GM19452 (cell line): Measurements from ENCODE around the gene CLBA1.
"Not testable (repeated sequence)": the region's sequence is repeated elsewhere in the genome, so short reads cannot be mapped to it uniquely, and the experiment has no call there.

ENCODE experiments used
- ATAC-seq: cut with Tn5 transposase; IDR thresholded peaks from one replicate; pipeline ENCODE4 v1.9.1; 2021; ENCODE audit not compliant: unreplicated experiment

Gene CLBA1

GRCh38 chr14:104947881-104948735 lies 37.5 kb upstream of the CLBA1 start:
- not testable (repeated sequence) for ATAC-seq

GRCh38 chr14:104948736-104949031 lies 36.9 kb upstream of the CLBA1 start:
- ATAC-seq = no peak

GRCh38 chr14:104949406-104949955 lies 36.1 kb upstream of the CLBA1 start:
- not testable (repeated sequence) for ATAC-seq

- ATAC-seq = no peak
Measured at GRCh38 chr14:104950021-104950420, 35.6 kb upstream of the CLBA1 start.

GRCh38 chr14:104950701-104951100 lies 34.9 kb upstream of the CLBA1 start:
- not testable (repeated sequence) for ATAC-seq

GRCh38 chr14:104951863-104952657 lies 33.5 kb upstream of the CLBA1 start:
- not testable (repeated sequence) for ATAC-seq

- ATAC-seq = no peak
Measured at GRCh38 chr14:104953097-104953496, 32.5 kb upstream of the CLBA1 start.

- ATAC-seq = no peak
Measured at GRCh38 chr14:104953896-104954656, 31.5 kb upstream of the CLBA1 start.

- no peak for ATAC-seq
Measured at GRCh38 chr14:104954746-104955395, 30.7 kb upstream of the CLBA1 start.

- no peak for ATAC-seq
Measured at GRCh38 chr14:104955396-104955770, 30.2 kb upstream of the CLBA1 start.

GRCh38 chr14:104956290-104956890 lies 29.2 kb upstream of the CLBA1 start:
- no peak for ATAC-seq

- ATAC-seq = no peak
Measured at GRCh38 chr14:104957146-104958113, 28.2 kb upstream of the CLBA1 start.

GRCh38 chr14:104964546-104964945 lies 21.0 kb upstream of the CLBA1 start:
- ATAC-seq = no peak

GRCh38 chr14:104965561-104966231 lies 19.9 kb upstream of the CLBA1 start:
- ATAC-seq = no peak

- ATAC-seq = no peak
Measured at GRCh38 chr14:104966261-104966865, 19.2 kb upstream of the CLBA1 start.

- no peak for ATAC-seq
Measured at GRCh38 chr14:104966981-104967385, 18.6 kb upstream of the CLBA1 start.

GRCh38 chr14:104967386-104968152 lies 18.0 kb upstream of the CLBA1 start:
- no peak for ATAC-seq

- ATAC-seq = no peak
Measured at GRCh38 chr14:104968153-104968527, 17.4 kb upstream of the CLBA1 start.
